Stimulated activated CD4-positive, alpha-beta T cell treated with anti-CD3 and anti-CD28 coated beads, Interleukin-4, amount 100 ng/mL, for 24 hours (primary cell): ENCODE results near the gene ZXDC.
A peak's percentile ranks its signal among the peaks of the same experiment; 100 is the strongest.

Experiments
- DNase-seq: peaks from one replicate; pipeline ENCODE4 v3.0.0-alpha.2; 2020

Gene ZXDC

DNA sequence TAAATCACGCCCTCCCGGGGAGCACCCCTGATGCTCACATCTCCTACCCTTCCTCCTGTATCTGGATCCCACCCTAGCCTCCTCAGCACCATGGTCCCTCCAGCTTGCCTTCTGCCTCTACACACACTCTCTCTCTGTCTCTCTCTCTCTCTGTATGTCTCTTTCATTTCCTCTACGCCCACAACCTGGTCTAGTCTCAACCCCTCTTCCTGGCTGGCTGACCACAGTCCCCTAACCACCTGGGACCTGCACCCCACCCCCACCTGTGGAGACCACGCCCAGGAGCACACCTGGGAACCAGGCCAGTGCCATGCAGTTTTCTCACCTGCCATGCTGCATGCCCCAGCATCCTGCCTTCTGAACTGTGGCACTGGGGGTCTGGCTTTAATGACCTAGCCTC lies 84.9 kb downstream of the ZXDC start:
- DNase-seq, result no peak

DNA sequence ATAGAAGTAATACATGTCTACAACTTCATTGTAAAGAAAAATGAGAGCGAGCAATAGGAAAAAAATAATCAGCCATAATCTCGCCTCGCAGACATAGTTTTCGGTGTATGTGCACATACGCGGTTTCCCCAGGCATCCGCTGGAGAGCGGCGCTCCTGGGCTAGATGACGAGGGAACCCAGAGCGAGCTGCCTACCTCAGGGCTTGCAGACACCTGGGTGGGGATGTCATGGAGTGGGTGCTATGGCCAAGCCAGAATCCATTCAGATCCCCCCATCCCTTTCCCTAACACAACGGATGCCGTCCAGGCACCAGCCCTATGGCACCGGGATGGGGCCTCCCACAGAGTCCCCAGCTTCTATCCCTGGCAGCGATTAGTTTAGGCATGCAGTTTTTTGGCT lies 85.5 kb downstream of the ZXDC start:
- DNase-seq, result no peak

DNA sequence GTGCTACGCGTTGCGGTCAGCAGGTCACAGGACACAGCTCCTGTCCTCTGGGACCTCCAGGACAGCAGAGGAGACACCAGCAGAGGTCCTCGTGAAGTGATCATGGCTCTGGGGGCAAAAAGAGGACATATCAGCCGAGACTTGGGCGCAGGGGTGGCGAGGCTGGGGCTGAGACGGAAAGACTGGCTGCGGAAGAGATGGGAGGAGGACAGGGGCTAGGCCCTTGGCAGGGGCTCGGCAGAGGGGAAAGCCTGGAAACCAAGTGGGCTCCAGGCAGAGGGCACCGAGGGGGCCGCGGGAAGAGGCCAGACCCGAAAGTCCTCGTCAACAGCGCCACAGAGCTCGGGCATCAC lies 85.9 kb downstream of the ZXDC start:
- DNase-seq, result no peak

- peak; percentile 11 for DNase-seq
These were observed 86.4 kb downstream of the ZXDC start for GRCh38 chr3:126389112-126389793.
